ENCODE data around the gene TRABD2B.

TRABD2B gene

GRCh38 chr1:47843781-47844557 lies 153.2 kb downstream of the TRABD2B start:
- DNase-seq: no peak

- no peak for DNase-seq
Measured at GRCh38 chr1:47843059-47843458, 154.1 kb downstream of the TRABD2B start.

DNA sequence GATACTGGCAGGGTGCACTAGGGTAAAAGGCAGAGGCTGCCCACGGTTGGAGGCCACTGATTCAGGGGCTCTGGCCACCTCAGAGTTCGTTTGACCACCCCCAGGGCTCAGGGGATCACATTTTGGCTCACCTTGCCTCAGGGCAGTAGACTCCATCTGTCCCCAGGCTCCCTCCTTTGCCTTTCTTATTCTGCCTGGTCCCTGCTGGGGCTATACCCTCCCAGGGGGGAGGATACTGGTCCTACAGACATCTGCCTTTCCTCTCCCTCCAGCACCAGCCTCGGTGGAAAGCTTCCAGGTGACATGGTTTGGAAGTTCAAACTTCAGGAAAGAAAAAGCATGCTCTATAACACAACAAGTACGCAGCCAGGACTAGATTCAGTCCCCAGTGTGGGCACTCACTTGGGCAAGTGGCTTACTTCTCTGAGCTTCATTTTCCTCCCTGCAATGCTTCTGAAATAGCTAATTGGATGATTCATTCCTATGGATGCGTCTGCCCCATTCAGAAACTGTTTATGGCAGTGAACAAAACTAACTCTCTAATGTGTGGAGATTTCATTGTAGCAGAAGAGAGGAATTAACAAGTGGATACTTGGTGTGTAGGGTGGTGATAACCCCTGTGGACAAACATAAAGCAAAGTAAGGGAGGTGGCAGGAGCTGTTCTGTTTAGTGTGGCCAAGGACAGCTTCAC lies 154.8 kb downstream of the TRABD2B start:
- no peak for DNase-seq

DNA sequence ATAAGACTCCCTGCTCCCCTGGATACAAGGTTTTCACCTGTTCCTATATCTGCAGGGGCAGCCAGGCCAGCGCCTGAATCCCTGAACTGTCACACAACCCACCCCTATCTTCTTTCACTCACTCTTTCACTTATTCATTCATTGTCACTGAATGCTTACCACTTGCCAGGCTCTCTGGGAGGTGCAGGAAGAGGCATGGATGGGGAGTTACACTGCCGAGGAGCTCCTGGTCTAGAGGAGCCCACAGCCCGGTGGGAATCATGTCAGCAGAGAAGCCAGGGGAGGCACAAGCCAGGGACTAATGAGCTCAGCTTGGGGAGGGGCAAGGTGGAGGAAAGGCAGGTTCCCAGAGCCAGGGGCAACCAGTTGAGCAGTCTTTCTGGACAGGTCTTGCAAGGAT lies 155.8 kb downstream of the TRABD2B start:
- DNase-seq: no peak

GRCh38 chr1:47840393-47841190 lies 156.6 kb downstream of the TRABD2B start:
- DNase-seq: no peak

- no peak for DNase-seq
Measured at GRCh38 chr1:47839433-47839760, 157.8 kb downstream of the TRABD2B start.

GRCh38 chr1:47838562-47839432 lies 158.4 kb downstream of the TRABD2B start:
- no peak for DNase-seq

DNA sequence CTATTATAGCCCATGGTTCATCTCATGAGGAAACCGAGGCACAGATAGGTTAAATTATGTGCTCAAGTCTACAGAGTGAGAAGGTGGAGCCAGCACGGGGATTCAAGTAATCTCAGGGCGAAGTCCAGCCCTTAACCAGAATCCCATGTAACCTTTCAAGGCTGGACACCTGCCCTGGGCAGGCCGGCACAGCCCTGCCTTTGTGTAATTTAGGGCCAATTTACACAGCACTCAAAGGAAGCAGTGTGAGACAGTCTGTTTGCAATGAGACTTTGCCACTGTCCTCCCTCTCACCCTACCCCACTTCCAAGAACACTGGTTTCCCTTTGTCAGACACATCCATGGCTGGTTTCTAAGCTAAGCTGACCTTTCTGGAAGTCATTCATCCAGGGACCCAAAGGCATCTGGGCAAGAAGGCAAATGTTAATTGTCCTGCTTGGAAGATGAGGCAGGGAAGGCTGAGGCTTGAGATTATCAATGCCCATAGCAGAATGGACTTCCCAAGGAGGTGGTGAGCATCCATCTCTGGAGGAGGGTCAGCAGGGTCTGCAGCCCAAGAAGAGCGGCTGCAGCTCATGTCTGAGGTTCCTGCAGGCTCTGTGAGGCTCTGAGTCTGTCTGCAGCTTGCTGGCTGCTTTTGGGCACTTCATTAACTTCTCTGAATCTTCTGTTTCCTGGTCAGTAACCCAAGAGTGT lies 159.2 kb downstream of the TRABD2B start:
- DNase-seq: no peak

- DNase-seq: no peak
Measured at GRCh38 chr1:47837056-47837830, 159.9 kb downstream of the TRABD2B start.

- no peak for DNase-seq
Measured at GRCh38 chr1:47835409-47835808, 161.8 kb downstream of the TRABD2B start.

- DNase-seq: no peak
Measured at GRCh38 chr1:47834326-47834725, 162.9 kb downstream of the TRABD2B start.

DNA sequence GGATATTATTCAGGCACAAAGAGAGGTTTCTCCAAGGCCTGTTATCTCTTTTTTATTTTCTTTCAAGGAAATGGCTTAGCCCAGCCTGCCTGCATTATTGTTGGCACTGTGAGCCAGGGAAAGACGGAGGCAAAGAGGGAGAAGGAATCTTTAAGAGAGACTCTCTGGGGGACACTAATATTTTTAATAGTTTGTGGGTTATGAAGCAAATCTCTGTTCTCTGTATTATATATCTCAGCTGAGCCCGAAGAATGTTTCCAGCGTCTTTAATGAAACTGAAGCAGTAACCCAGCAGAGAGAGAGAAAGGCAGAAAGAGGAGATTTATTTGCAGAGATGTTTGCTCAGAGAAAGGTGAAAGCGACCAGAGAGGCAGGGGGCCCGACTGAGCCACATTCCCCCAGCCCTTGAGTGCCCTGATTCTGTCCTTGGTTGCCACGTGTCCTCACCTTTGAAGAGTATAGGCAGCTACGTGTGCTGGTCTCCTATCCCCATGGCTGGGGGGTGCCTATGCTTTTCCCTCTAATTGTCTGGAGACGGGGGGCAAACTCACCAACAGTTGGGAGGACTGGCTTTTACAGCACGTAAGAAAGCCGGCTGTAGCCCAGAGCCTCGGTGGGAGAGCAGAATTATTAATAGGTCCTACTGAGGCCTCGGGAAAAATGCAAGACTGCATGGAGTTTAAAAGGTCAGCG lies 166.4 kb downstream of the TRABD2B start:
- no peak for DNase-seq

DNA sequence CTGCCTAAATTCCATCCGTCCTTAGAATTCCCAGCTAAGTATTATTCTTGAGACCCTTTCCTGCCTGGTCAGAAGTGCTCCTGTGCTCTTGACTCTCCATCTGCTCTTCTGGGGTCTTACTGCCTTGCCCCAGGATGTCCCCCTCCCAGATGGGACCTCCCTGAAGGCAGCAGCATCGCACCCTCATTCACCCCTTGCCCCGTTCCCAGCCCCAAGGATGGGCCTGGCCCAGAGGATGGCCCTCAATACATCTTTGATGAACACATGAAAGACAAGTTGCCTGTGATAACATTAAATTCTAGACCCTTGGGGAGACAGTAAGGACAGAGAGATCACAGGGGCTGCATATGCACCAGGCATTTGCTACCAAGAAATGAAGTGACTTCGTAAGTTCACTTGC lies 167.2 kb downstream of the TRABD2B start:
- no peak for DNase-seq

DNA sequence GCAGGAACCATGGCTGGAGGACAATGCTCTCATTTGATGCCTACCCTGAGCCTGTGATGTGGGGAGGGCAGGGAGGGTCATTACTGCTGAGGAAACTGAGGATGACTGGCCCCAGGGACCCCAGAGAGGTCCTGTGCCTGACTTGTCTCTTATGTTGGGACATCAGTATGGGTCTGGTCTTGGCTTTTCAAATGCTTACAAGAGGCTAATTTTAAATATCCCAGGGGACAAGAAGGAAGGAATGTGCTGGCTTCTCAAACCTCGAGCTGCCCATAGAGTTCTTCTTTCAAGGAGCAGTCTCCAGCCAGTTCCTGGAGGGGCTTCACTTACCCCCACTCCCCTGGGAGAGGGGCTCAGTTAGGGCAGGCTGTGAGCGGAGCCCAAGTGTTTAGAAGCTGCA lies 168.2 kb downstream of the TRABD2B start:
- no peak for DNase-seq

DNA sequence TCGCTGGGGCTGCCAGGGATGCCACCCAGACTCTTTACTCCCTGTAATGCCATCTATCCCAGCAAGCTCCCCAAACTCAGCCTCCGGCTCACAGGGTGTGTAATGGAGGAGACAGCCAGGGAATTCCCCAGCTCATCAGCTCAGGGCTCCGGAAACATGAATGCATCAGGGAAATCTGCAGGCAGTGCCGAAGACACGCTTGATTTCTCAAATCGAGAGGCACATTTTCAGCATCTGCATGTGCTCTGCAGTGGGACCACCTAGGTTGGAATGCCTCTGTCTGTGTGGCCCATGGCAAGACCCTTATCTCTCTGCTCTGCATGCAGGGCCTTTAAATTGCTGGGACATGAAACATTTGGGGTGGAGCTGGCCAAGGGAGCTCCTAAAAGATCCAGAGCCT lies 170.1 kb downstream of the TRABD2B start:
- no peak for DNase-seq

DNA sequence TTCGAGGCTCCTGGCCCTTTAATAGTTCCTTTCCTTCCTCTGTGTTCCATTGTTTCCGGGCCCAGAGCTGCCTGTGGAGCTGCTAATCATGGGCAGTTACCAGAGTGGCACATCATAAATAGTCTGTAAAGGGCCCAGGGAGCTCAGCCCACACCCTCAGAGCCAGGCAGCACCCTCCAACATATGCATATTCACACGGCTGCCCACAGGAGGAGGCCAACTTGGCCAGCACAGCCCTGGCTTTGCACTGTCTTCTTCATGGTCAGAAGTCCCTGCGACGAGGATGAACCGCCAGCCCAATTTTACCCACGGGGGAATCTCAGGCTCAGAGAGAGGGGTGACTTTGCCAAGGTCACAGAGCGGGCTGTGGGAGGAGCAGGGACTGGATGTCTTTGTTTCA lies 172.5 kb downstream of the TRABD2B start:
- no peak for DNase-seq

GRCh38 chr1:47824297-47824696 lies 172.9 kb downstream of the TRABD2B start:
- no peak for DNase-seq

- DNase-seq: no peak
Measured at GRCh38 chr1:47823040-47823808, 174.0 kb downstream of the TRABD2B start.

GRCh38 chr1:47821760-47822159 lies 175.4 kb downstream of the TRABD2B start:
- DNase-seq: no peak

GRCh38 chr1:47819574-47819888 lies 177.7 kb downstream of the TRABD2B start:
- DNase-seq: no peak

Data from CD4-positive, alpha-beta T cell treated with Interferon alpha-2 for 1 hour (primary cell).